WTC11 (cell line): Measurements from ENCODE around the gene LAT. TPM values are rescaled to one million over a fixed set of nuclear protein-coding genes. Genes with fewer than 3 reads are reported as not detected.

Experiments used
- ATAC-seq: fragments of 200-7000 bp; cut with Tn5 transposase; 2 replicates; pipeline ENCODE4 v1.10.0; 2021; ENCODE audit warnings: mild to moderate bottlenecking, moderate library complexity
- CTCF ChIA-PET: fragments of 300-600 bp; sonication (Branson Sonifier 250); formaldehyde crosslinking; loops from one replicate; lab custom pipeline; 2021; ENCODE audit warnings: antibody characterized with exemption; lab: Charles Lee
- POLR2A ChIA-PET: fragments of 350-600 bp; sonication (Branson Sonifier 250); formaldehyde crosslinking; loops from one replicate; lab custom pipeline; 2021; ENCODE audit warnings: antibody characterized with exemption; lab: Charles Lee
- DNase-seq: peaks from one replicate; pipeline ENCODE4 v3.0.0; 2021; ENCODE audit warnings: low spot score
- H3K27ac Mint-ChIP-seq: 2 replicates; pipeline ENCODE4 v1.8.0; 2021; ENCODE audit warnings: mixed read lengths
- H3K27me3 Mint-ChIP-seq: 2 replicates; pipeline ENCODE4 v1.8.0; 2021; ENCODE audit warnings: low read depth, mild to moderate bottlenecking, moderate library complexity, mixed read lengths
- H3K36me3 Mint-ChIP-seq: 2 replicates; pipeline ENCODE4 v1.8.0; 2021; ENCODE audit warnings: mixed read lengths
- H3K4me1 Mint-ChIP-seq: 2 replicates; pipeline ENCODE4 v1.8.0; 2022; ENCODE audit warnings: mixed read lengths
- H3K4me3 Mint-ChIP-seq: 2 replicates; pipeline ENCODE4 v1.8.0; 2021; ENCODE audit warnings: mild to moderate bottlenecking, moderate library complexity, mixed read lengths
- H3K9me3 Mint-ChIP-seq: 2 replicates; pipeline ENCODE4 v1.8.0; 2021; ENCODE audit warnings: mixed read lengths
- AR ChIP-seq: fragments of 250-450 bp; sonication (Bioruptor Pico); IDR thresholded peaks from 2 replicates; pipeline ENCODE4 v1.9.0; 2021; ENCODE audit warnings: mild to moderate bottlenecking
- ATF1 ChIP-seq: sonication (generic); formaldehyde crosslinking; IDR thresholded peaks from 2 replicates; pipeline ENCODE4 v1.8.1; 2023; ENCODE audit warnings: mild to moderate bottlenecking, moderate library complexity, missing genetic modification reagents
- ATF6 ChIP-seq: sonication (generic); formaldehyde crosslinking; IDR thresholded peaks from 2 replicates; pipeline ENCODE4 v1.8.1; 2023; ENCODE audit warnings: mild to moderate bottlenecking, missing genetic modification reagents
- CDX4 ChIP-seq: fragments of 250-450 bp; sonication (Bioruptor Pico); IDR thresholded peaks from 2 replicates; pipeline ENCODE4 v1.9.0; 2021; ENCODE audit warnings: moderate library complexity, mild to moderate bottlenecking, inconsistent platforms, borderline replicate concordance
- CREB1 ChIP-seq: sonication (generic); formaldehyde crosslinking; IDR thresholded peaks from 2 replicates; pipeline ENCODE4 v1.8.0; 2023; ENCODE audit warnings: mild to moderate bottlenecking, missing genetic modification reagents
- EMX1 ChIP-seq: fragments of 250-450 bp; sonication (Bioruptor Pico); IDR thresholded peaks from 2 replicates; pipeline ENCODE4 v1.8.0; 2021; ENCODE audit warnings: mild to moderate bottlenecking
- IRF2 ChIP-seq: sonication (generic); formaldehyde crosslinking; IDR thresholded peaks from 2 replicates; pipeline ENCODE4 v1.8.0; 2022; ENCODE audit warnings: low read depth, missing genetic modification reagents, borderline replicate concordance
- NFE2L1 ChIP-seq: sonication (generic); formaldehyde crosslinking; IDR thresholded peaks from 2 replicates; pipeline ENCODE4 v1.8.1; 2023; ENCODE audit warnings: missing genetic modification reagents
- NR3C1 ChIP-seq: sonication (generic); formaldehyde crosslinking; conservative IDR thresholded peaks from 2 replicates; pipeline ENCODE4 v1.8.1; 2023; ENCODE audit warnings: low read depth, mild to moderate bottlenecking, missing genetic modification reagents
- PREB ChIP-seq: sonication (generic); formaldehyde crosslinking; IDR thresholded peaks from 2 replicates; pipeline ENCODE4 v1.8.1; 2022; ENCODE audit warnings: mild to moderate bottlenecking, missing genetic modification reagents, moderate library complexity, borderline replicate concordance
- RELA ChIP-seq: sonication (generic); formaldehyde crosslinking; IDR thresholded peaks from 2 replicates; pipeline ENCODE4 v1.8.1; 2022; ENCODE audit warnings: missing genetic modification reagents, mild to moderate bottlenecking, borderline replicate concordance
- SP1 ChIP-seq: sonication (generic); formaldehyde crosslinking; conservative IDR thresholded peaks from 2 replicates; pipeline ENCODE4 v1.8.1; 2022; ENCODE audit warnings: missing genetic modification reagents
- TEAD4 ChIP-seq: sonication (generic); formaldehyde crosslinking; IDR thresholded peaks from 2 replicates; pipeline ENCODE4 v1.8.0; 2022; ENCODE audit warnings: mild to moderate bottlenecking, missing genetic modification reagents
- USF1 ChIP-seq: sonication (generic); formaldehyde crosslinking; IDR thresholded peaks from 2 replicates; pipeline ENCODE4 v1.8.0; 2022; ENCODE audit warnings: mild to moderate bottlenecking, missing genetic modification reagents
- USF2 ChIP-seq: sonication (generic); formaldehyde crosslinking; IDR thresholded peaks from 2 replicates; pipeline ENCODE4 v1.8.1; 2023; ENCODE audit warnings: mild to moderate bottlenecking, missing genetic modification reagents, moderate library complexity
- ZNF219 ChIP-seq: sonication (generic); formaldehyde crosslinking; IDR thresholded peaks from 2 replicates; pipeline ENCODE4 v1.8.0; 2023; ENCODE audit warnings: missing genetic modification reagents, mild to moderate bottlenecking, borderline replicate concordance
- ZNF232 ChIP-seq: sonication (generic); formaldehyde crosslinking; IDR thresholded peaks from 2 replicates; pipeline ENCODE4 v1.8.0; 2022; ENCODE audit warnings: mild to moderate bottlenecking, missing genetic modification reagents
- ZNF396 ChIP-seq: fragments of 250-450 bp; sonication (Bioruptor Pico); IDR thresholded peaks from 2 replicates; pipeline ENCODE4 v1.8.0; 2021; ENCODE audit warnings: mild to moderate bottlenecking, moderate library complexity, borderline replicate concordance
- ZNF416 ChIP-seq: fragments of 250-450 bp; sonication (Bioruptor Pico); IDR thresholded peaks from 2 replicates; pipeline ENCODE4 v1.9.0; 2021; ENCODE audit warnings: mild to moderate bottlenecking, inconsistent platforms
- ZNF423 ChIP-seq: fragments of 250-450 bp; sonication (Bioruptor Pico); IDR thresholded peaks from 2 replicates; pipeline ENCODE4 v2.1.2; 2022; ENCODE audit warnings: mild to moderate bottlenecking, moderate library complexity
- ZNF512 ChIP-seq: sonication (generic); formaldehyde crosslinking; IDR thresholded peaks from 2 replicates; pipeline ENCODE4 v1.8.1; 2022; ENCODE audit warnings: missing genetic modification reagents, borderline replicate concordance
- total RNA-seq: library from RNA; stranded (reverse); gene quantifications from 3 replicates; pipeline ENCODE4 v1.2.3, GENCODE V29; 2021

LAT gene
- total RNA-seq, 1 experiment from 2014 or later, result 5.6 TPM

GRCh38 chr16:29009838-29010166 is 24.9 kb downstream of the LAT start (continued):
- no peak for TF ChIP-seq ZNF512 (CRISPR knock-in tag)

- ATAC-seq, result peak; percentile 90
- ChIA-PET POLR2A (no interaction called here), CTCF (interaction anchor here (0.6 to 2.4 kb wide), 9 partner anchors 10 to 147 kb away, joined by 3 to 15 read pairs (median 6); partner anchors contain the start of genes LAT, SH2B1 and SPNS1)
- H3K4me3 Mint-ChIP-seq, result no peak overlapping the region
- H3K27ac Mint-ChIP-seq, result no peak overlapping the region
- H3K27me3 Mint-ChIP-seq, result no peaks in the 10 kb centered on the region
- no peaks in the 10 kb centered on the region for H3K36me3 Mint-ChIP-seq
- peak; percentile 58 for DNase-seq
- H3K4me1 Mint-ChIP-seq, result no peaks in the 10 kb centered on the region
- TF ChIP-seq RELA (no peak), CREB1 (CRISPR knock-in tag) (no peak), CDX4 (CRISPR knock-in tag) (no peak), PREB (no peak), NR3C1 (CRISPR knock-in tag) (no peak), ATF1 (CRISPR knock-in tag) (no peak), EMX1 (CRISPR knock-in tag) (no peak), ZNF219 (CRISPR knock-in tag) (no peak), ZNF416 (no peak), ZNF232 (CRISPR knock-in tag) (no peak), ZNF396 (CRISPR knock-in tag) (no peak), USF1 (CRISPR knock-in tag) (no peak), USF2 (CRISPR knock-in tag) (no peak), ZNF423 (CRISPR knock-in tag) (no peak), AR (no peak), ATF6 (no peak), TEAD4 (CRISPR knock-in tag) (no peak), IRF2 (no peak), NFE2L1 (CRISPR knock-in tag) (no peak), SP1 (no peak)
- H3K9me3 Mint-ChIP-seq, result no peaks in the 10 kb centered on the region
Observed at GRCh38 chr16:29011112-29011511, 26.3 kb downstream of the LAT start.
